GM04504 (cell line): Measurements from ENCODE around the gene NUDT3.
"Not testable (repeated sequence)": the region's sequence is repeated elsewhere in the genome, so short reads cannot be mapped to it uniquely, and the experiment has no call there.

Experiments used
- DNase-seq: peaks from one replicate; pipeline ENCODE4 v3.0.0-alpha.2; 2012; ENCODE audit warnings: low read depth

NUDT3 gene

DNA sequence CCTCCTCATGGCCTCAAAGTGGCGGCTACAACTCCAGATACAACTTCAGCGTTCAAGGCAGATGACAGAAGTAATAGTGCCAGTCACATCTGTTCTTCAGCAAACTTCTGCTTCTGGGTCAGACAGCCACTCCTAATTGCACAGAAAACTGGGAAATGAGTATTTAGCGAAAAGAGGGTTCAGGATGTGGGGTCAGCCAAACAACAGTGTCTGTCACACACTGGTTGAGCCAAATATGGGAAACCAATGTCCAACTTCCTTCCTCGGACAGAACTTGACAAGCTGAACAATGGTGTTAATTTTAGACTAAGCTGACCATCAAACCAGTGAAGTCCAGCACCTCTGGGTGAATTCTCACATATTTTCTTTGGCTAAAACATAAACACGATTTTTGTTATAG, 22.1 kb downstream of the NUDT3 start:
- no peak for DNase-seq

DNA sequence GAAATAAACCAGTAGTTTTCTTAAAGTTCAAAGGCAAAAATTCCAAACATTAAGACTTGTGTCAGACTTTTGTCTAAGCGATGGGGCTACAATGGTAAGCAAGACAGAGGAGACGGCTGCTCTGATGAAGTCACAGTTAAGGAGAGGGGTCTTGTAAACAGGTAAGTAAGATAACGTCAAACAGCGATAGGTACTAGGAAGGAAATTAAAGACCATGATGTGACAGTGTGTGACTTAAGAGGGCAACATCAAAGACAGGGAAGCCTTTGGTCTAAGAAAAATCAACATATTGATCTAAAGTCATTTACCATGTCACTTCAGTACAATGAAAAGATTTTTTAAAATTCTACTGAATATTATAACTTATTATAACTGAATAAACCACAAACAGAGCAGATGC, 23.1 kb downstream of the NUDT3 start:
- DNase-seq, result no peak

DNA sequence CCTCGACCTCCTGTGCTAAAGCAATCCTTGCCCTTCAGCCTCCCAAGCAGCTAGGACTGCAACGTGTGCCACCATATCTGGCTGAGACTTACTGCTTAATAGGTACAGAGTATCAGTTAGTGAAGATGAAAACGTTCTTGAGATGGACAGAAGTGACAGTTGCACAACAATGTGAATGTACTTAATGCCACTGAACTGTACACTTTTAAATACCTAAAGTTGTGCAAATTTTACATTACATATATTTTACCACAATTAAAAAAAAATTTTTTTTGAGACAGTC, 25.9 kb downstream of the NUDT3 start:
- no peak for DNase-seq

DNA sequence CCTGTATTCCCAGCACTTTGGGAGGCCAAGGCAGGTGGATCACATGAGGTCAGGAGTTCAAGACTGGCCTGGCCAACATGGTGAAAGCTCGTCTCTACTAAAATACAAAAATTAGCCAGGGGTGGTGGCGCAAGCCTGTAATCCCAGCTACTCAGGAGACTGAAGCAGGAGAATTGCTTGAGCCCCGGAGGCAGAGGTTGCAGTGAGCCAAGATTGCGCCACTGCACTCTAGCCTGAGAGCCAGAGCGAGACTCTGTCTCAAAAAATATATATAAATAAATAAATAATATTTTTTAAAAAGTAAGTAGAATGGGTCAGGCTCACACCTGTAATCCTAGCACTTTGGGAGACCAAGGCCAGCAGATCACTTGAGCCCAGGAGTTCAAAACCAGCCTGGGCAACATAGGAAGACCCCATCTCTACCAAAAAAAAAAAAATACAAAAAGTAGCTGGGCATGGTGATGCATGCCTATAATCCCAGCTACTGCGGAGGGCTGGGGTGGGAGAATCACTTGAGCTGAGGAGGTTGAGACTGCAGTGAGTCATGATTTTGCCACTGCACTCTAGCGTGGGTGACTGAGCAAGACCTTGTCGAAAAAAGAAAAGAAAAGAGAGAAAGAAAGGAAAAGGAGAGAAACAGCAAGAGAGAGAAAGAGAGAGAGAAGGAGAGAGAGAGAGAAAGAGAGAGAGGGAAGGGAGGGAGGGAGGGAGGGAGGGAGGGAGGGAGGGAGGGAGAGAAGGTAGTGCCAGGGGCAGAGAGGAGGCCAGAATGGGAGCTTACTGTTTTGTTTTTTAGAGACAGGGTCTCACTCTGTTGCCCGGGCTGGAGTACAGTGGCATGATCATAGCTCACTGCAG, 26.5 kb downstream of the NUDT3 start:
- DNase-seq, result not testable (repeated sequence)

DNA sequence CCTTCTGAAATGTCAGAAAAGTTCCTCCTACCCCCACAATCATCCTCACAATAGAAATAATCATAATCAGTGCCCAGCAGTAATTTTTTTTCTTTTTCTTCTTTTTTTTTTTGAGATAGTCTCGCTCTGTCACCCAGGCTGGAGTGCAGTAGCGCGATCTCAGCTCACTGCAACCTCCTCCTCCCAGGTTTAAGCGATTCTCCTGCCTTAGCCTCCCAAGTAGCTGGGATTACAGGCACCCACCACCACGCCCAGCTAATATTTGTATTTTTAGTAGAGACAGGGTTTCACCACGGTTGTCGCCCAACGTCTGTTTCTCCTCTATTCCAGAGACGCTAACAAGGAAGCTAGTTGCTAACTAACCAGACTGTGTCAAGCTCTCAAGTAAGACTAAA, 28.8 kb downstream of the NUDT3 start:
- DNase-seq, result not testable (repeated sequence)

DNA sequence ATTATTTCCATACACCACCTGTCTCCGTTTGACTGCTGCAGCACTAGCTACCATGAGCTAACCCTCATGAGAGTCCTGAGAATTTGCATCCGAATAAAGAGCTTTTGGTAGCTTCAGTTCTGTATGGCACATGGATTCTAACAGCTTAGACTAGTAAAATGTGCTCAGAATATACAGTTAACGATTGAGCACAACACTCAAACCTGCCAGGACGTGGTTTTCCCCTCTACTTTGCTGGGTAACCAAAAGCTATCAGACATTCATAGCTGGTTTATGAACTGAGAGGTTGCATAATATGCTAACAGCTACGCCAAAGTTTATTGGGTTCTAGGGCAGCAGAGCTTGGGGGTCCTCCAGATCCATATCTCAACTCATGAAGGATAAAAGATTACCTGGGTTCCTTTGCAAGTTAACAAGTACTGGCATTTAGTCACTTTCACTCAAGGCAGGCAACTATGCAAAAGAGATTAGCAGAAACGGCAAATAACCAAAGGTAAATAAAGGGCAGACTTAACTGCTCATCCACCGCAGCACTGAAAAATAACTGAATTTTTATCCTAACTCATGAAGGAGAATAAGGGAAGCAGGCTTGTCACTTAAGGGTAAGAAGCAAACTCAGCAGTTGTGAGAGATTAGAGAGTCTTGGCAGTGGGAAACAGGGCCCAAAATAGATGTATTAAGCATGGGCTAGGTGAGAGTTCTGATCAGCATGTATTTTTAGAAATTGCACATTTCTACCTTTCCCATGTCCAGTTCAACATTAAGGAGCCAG, 29.4 kb downstream of the NUDT3 start:
- DNase-seq, result no peak

DNA sequence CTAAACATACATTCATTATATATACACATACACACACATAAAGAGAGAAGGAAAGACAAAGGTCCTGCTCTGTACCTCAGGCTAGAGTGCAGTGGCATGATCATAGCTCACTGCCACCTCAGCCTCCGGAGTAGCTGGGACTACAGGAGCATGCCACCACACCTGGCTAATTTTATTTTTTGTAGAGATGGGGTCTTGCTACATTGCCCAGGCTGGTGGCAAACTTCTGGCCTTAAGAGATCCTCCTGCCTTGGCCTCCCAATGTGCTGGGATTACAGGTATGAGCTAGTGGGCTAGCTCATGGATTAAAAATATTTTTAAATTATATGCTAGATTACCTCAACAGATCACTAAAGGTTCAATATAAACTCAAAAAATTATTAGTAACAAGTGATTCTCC, 30.3 kb downstream of the NUDT3 start:
- DNase-seq, result no peak

DNA sequence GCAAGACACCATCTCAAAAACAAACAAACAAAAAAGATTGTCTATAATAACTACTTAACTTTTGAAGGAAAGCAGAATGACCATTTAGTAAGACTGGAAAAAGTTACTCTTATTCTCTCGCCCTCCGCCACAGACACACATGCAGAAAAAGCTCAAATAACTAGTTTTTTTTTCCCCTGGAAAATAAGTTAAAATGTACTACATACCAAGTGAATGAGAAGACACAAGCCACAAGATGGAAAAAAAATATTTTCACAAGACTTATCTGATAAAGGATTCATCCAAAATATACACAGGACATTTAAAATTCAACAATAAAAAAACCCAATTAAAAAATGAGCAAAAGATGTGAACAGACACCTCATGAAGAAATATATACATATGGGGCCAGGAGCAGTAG, 31.9 kb downstream of the NUDT3 start:
- DNase-seq, result no peak

DNA sequence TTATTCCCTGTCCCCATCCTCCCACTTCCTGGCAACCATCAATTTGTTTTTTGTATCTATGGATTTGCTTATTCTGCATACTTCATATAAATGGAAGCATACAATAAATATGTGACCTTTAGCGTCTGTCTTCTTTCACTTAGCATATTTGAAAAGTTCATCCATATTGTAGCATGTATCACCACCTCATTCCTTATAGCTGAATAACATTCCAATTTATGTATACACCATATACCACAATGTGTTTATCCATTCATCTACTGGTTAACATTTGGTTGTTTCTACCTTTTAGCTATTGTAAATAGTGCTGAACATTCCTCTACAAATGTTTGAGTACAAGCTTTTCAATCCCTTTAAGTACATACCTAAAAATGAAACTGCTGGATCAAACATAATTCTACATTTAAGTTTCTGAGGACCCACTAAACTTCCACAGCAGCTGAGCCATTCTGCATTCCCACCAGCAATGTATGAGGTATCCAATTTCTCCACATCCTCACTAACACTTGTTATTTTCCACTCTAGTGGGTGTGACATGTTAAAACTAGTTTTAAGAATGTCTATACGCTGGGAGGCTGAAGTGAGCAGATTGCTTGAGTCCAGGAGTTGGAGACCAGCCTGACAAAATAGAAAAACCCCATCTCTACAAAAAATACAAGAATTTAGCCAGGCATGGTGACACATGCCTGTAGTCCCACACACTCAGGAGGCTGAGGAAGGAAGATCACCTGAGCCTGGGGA, 32.9 kb downstream of the NUDT3 start:
- no peak for DNase-seq

DNA sequence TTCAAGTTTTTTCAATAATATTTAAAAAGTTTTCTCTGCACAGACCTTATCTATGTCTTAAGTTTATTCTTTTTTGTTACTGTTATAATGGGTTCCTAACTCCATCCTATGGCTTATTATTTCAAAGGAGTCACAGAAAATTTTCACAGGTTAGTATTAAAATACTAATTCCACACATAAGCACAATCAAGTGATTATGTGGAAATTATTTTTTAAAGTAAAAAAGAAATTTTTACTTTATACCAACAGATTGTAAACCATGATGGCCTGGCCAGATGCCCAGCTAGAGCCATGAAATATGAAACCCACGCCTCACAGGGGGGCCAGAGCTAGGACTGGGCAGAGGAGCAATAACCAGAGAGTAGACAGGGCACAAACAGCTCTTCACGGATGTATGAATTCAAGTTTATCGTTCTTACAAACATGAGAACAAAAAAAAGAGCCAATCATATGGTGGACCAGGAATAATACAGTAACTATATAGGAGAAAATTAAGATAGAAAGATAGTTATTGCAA, 34.0 kb downstream of the NUDT3 start:
- DNase-seq, result no peak

DNA sequence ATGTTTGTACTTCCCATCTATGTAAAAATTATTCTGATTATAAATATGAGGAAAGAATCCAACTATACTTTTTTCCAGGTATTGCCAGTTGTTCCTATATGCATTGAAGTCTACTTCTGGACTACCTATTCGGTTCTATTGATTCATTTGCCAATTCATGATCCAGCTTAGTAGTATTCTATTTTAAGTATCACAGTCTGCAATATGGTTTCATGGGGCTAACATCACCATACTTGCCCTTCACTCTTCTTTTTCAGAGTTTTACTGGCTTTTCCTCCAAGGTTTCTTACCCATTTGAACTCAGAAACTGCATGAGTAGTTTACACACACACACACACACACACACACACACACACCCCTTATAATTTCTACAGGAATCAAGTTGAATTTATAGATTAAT, 34.5 kb downstream of the NUDT3 start:
- DNase-seq, result no peak

DNA sequence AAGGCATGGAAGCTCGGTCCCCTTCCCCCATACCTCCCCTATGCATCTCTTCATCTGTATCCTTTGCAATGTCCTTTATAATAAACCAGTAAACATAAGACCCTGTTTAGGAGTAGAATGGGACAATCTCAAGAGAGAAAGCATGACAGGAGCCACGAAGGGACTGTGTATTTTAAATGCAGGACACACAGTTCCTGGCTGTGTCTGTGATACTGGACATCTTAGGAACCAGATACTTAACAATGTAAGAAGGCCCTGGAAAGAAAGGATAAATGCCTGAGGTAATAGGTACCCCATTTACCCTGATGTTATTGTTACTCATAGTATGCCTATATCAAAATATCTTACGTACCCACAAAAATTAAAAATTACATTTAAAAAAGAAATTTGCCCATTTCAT, 36.6 kb downstream of the NUDT3 start:
- DNase-seq, result no peak

DNA sequence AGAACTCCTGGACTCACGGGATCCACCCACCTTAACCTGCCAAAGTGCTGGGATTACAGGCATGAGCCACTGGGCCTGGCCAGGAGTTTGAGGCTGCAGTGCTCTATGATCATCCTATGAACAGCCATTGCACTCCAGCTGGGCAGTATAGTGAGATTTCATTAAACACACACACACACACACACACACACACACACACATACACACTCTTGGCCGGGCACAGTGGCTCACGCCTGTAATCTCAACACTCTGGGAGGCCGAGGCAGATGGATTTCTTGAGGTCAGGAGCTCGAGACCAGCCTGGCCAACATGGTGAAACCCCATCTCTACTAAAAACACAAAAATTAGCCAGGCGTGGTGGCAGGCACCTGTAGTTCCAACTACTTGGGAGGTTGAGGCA, 38.2 kb downstream of the NUDT3 start:
- DNase-seq, result not testable (repeated sequence)

DNA sequence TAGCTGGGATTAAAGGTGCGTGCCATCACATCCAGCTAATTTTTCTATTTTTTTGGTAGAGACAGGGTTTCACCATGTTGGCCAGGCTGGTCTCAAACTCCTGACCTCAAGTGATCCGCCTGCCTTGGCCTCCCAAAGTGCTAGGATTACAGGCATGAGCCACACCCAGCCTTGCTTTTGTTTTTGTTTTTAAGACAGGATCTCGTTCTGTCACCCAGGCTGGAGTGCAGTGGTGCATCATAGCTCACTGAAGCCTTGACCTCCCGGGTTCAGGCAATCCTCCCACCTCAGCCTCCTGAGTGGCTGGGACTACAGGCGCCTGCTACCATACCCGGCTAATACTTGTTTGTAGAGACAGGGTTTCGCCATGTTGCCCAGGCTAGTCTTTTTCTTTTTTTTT, 38.9 kb downstream of the NUDT3 start:
- not testable (repeated sequence) for DNase-seq

DNA sequence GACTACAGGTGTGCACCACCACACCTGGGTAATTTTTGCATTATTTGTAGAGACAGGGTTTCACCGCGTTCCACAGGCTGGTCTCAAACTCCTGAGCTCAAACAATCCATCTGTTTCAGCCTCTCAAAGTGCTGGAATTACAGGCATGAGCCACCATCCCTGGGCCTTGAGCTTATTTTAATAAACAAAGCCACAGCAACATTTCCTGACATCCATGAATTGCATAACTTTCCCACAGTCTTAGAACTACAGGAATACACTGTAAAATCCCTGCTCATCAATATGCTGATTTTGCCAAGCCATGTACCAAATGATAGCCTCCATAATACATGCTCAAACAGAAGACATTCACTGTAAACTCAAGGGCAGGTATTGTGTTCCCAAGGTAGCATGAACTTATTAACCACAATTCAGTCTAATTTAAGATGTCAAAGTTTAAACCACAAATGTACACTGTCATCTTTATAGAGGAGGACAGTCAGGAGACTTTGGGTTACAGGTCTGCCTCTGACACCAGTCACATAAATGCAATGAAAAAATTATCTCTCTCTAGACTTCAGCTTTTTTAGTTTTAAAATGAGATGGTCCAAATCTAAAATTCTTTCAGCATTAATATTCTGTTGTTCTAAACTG, 40.0 kb downstream of the NUDT3 start:
- no peak for DNase-seq

DNA sequence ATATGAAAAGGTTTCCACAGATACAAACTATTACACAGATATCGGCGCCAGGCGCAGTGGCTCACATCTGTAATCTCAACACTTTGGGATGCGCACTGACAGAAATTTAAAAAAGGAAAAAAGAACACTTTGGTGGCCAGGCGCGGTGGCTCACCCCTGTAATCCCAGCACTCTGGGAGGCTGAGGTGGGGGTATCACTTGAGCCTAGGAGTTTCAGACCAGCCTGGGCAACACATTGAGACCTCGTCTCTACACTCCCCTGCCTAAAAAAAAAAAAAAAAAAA, 41.6 kb downstream of the NUDT3 start:
- DNase-seq, result no peak

DNA sequence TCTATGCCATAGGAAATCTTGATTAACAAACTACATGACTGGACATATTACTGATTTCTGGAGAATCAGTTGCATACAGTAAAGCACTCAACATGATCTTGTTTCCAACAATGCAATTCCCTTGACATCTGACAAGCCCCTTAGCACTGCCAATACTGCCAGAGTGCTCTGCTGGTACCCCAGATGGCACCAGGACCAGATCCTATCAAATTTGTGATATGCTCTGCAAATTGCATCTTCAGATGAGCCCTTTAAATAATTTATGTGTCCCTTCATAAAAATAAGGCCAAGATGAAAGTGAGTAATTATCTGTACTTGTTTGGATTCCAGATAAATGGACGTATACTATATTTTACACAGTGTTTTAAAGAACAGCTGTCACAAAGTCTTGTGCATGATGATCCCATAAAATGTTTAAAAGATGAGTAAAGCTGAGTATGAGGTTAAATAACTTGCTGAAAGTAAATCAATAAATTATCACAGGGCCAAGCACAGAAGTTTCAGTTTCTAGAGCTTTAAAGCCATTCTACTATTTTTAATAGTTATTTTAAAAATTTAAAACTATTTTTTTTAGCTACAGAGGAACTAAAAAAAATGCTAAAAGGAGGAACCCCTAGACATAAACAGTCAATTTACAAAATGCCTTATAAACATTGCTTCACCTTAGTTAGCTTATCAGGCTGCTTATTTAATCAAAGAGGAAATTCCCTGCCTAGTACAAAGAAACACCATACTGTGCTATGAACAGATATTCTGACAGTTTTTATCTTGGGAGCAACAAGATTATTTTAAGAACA, 42.1 kb downstream of the NUDT3 start:
- no peak for DNase-seq

DNA sequence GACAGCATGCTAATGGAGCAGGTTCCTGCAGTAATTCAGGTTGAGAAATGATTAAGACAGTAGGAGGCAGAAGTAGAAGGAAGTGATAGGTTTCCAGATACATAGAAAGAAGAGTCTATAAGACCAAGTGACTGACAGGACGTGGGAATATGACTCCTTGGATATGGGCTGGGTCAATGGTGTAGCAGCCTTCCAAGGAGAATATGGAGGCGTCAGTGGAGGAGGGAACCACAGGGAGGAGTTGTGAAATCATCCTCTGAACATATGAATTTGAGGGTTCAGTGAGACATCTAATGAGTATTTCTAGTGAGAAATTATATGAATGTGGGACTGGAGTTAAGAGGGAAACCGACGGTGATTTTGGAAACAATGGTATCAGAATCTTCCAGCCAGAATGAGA, 43.3 kb downstream of the NUDT3 start:
- no peak for DNase-seq

DNA sequence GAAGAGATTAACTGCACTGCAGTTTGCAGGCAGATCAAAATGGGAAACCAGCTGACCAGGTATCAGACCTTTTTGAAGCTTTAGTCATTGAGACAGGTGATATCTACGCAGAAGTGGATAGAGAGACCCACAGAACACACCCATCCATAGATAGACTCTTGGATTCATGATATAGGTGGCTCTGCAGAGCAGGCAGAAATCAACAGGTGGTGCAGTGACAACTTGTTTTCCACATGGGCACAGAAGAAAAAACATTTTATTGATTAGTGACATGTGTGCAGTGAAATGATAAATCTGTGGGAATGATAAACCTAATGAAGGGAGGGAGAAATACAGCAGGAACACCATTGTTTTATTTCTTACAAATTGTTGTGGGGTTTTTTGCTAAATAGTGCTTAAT, 45.2 kb downstream of the NUDT3 start:
- no peak for DNase-seq

DNA sequence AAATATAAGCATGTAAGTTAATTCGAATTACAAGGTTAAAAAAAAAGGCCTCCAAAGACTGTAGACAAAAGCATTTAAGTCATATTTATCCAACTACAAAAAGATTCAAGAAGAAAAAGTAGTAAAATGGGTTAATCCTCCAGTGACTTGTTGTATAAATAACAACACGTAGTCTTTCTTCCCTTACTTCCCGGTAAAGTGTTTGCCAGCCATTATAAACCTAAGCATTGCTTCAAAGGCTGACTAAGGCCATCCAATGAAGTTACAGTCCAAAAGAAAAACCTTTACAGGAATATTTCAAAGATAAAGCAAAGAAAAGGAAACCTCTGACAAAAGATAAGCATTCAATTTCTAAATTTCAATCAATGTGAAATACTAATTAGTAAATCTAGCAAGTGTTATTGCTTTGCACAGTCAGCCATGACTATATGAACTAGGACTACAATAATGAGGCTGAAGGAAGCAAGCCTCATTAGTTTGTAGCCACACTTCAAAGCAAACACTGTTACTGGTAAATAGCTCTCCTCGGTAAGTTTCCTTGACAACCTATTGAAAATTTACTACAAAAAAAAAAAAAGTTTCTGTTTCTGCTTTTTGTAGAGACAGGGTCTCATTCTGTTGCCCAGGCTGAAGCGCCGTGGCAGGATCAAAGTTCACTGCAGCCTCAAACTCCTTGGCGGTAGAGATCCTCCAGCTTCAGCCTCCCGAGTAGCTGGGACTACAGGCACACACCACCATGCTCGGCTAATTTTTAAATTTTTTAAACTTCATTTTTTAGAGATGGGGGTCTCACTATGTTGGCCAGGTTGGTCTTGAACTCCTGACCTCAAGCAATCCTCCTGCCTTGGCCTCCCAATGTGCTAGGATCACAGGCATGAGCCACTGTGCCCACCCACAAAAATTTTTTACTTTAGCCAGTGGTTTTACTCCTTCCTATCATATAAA, 46.0 kb downstream of the NUDT3 start:
- DNase-seq, result no peak

DNA sequence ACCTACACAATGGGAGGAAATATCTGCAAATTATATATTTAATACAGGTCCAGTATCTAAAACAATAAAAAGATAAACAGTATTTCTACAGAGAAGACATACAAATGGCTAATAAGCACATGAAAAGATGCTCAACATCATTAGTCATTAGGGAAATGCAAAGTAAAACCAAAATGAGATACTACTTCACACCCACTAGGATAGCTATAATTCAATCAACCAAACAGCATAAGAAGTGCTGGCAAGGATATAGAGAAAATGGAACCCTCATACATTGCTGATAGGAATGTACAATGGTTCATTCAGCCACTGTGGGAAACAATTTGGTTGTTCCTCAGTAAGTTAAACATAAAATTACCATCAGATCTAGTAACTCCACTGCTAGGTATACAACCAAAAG, 48.7 kb downstream of the NUDT3 start:
- no peak for DNase-seq
